ENCODE results near the gene SPOCK2.

Gene SPOCK2

GRCh38 chr10:72069751-72070526 lies 18.4 kb downstream of the SPOCK2 start:
- peak; percentile 9 for DNase-seq

GRCh38 chr10:72068901-72069446 lies 19.4 kb downstream of the SPOCK2 start:
- no peak for DNase-seq

- DNase-seq, result no peak
Measured at GRCh38 chr10:72068126-72068765, 20.1 kb downstream of the SPOCK2 start.

- DNase-seq, result no peak
Measured at GRCh38 chr10:72067463-72068125, 20.8 kb downstream of the SPOCK2 start.

GRCh38 chr10:72066318-72067284 lies 21.8 kb downstream of the SPOCK2 start:
- DNase-seq, result no peak

- DNase-seq, result no peak
Measured at GRCh38 chr10:72065439-72066025, 22.8 kb downstream of the SPOCK2 start.

- DNase-seq, result no peak
Measured at GRCh38 chr10:72063703-72064391, 24.5 kb downstream of the SPOCK2 start.

- DNase-seq, result no peak
Measured at GRCh38 chr10:72062832-72063702, 25.3 kb downstream of the SPOCK2 start.

- no peak for DNase-seq
Measured at GRCh38 chr10:72062382-72062781, 26.0 kb downstream of the SPOCK2 start.

GRCh38 chr10:72061930-72062329 lies 26.4 kb downstream of the SPOCK2 start:
- DNase-seq, result no peak

- DNase-seq, result no peak
Measured at GRCh38 chr10:72061491-72061890, 26.9 kb downstream of the SPOCK2 start.

- DNase-seq, result no peak
Measured at GRCh38 chr10:72059843-72060822, 28.2 kb downstream of the SPOCK2 start.

GRCh38 chr10:72058989-72059842 lies 29.1 kb downstream of the SPOCK2 start:
- DNase-seq, result no peak

- DNase-seq, result no peak
Measured at GRCh38 chr10:72058347-72058898, 29.9 kb downstream of the SPOCK2 start.

- DNase-seq, result no peak
Measured at GRCh38 chr10:72056932-72057751, 31.2 kb downstream of the SPOCK2 start.

GRCh38 chr10:72056113-72056512 lies 32.2 kb downstream of the SPOCK2 start:
- DNase-seq, result no peak

- DNase-seq, result no peak
Measured at GRCh38 chr10:72053690-72054089, 34.7 kb downstream of the SPOCK2 start.

Data from inflammatory macrophage treated with lipopolysaccharide for 4 hours (primary cell).